Psoas muscle (tissue), 8 donors: ENCODE measurements around the gene OR2S2. TPM values are rescaled to one million over a fixed set of nuclear protein-coding genes. Genes with fewer than 3 reads are reported as not detected.
"Not testable (repeated sequence)": the region's sequence is repeated elsewhere in the genome, so short reads cannot be mapped to it uniquely, and the experiment has no call there.

Experiments
- ATAC-seq, 4 donors: fragments of 200-7000 bp; cut with Tn5 transposase; one replicate each; pipeline ENCODE4 v1.9.1; 2020; ENCODE audit warnings: moderate library complexity in 3 of 4, mild to moderate bottlenecking in 2 of 4
- DNase-seq, 2 donors: peaks; one replicate each; pipeline ENCODE4 v3.0.0-alpha.2; 2020
- H3K27ac ChIP-seq: fragments of 200-600 bp; one replicate; pipeline ENCODE4 v1.8.0; 2022
- H3K27me3 ChIP-seq, 3 donors: fragments of 200-600 bp in 1 of 3; one replicate each; pipeline versions ENCODE4 v1.6.1 to v1.8.0; 2013 to 2022; ENCODE audit warnings: low read length in 2 of 3, mild to moderate bottlenecking in 2 of 3, moderate library complexity in 1 of 3; ENCODE audit not compliant: insufficient read depth in 3 of 3
- H3K36me3 ChIP-seq, 2 donors: fragments of 200-600 bp in 1 of 2; one replicate each; pipeline versions ENCODE4 v1.6.1 to v1.8.0; 2013 to 2022; ENCODE audit warnings: low read depth in 1 of 2, mild to moderate bottlenecking in 1 of 2, moderate library complexity in 1 of 2; ENCODE audit not compliant: insufficient read depth in 1 of 2
- H3K4me1 ChIP-seq: fragments of 200-600 bp; one replicate; pipeline ENCODE4 v1.8.0; 2022
- H3K4me3 ChIP-seq: fragments of 200-600 bp; one replicate; pipeline ENCODE4 v1.8.0; 2022; ENCODE audit warnings: mild to moderate bottlenecking
- H3K9me3 ChIP-seq: fragments of 200-600 bp; one replicate; pipeline ENCODE4 v1.8.0; 2022
- WGBS, 3 donors: extraction: QIAGEN DNeasy Blood & Tissue Kit; methylation state at CpG; one replicate each; pipeline versions ENCODE4 v1.1.6 to v1.1.7; 2013; 5-methylcytosine and 5-hydroxymethylcytosine counted together
- intact Hi-C, 2 donors: fragments of 100-400 bp; cut with DNase I; formaldehyde crosslinking; loops; one replicate each; pipeline versions ENCODE4 v1.11.0 to v1.14.2; 2022
- polyA plus RNA-seq, 3 donors: library from polyadenylated mRNA; stranded (reverse); fragments of 200-250 nt; gene quantifications; one replicate each; pipeline ENCODE4 v1.2.3, GENCODE V29; 2013
- total RNA-seq, 4 donors: library from RNA; stranded (reverse); fragmentation: NEBNext Ultra II Directional in 2 of 4; extraction: Animal tissue kit (Norgen Biotek cat#: 25700) in 2 of 4; gene quantifications; one replicate each; pipeline versions ENCODE4 v1.2.1 to v1.2.4, GENCODE V29; 2021 to 2023
- TF ChIP-seq, protein P1 (sequence below): fragments of 200-600 bp; IDR thresholded peaks from one replicate; pipeline ENCODE4 v1.8.0; 2022; ENCODE audit warnings: antibody characterized with exemption
- donor health status: healthy with polysubstance abuse.
- donor health status: DM: no; HTN: no; CAD: no; lungs with moderate emphysema.
- donor health status: Bipolar disorder and iron deficiency.
- donor health status: healthy.
- donor health status: DM: yes; HTN: yes; CAD: no.
- donor health status: DM: no; HTN: no; CAD: no.
- donor health status: DM: no; HTN: no; CAD: no.
- donor health status: DM: yes; HTN: yes; CAD: no.

Gene OR2S2
- total and polyA plus RNA-seq, 7 donors = not detected

- DNase-seq (no peak), ATAC-seq (no peak)
- no peak overlapping the region for H3K4me3 ChIP-seq
- intact Hi-C loops = no loop called here
- no peak overlapping the region for H3K27ac ChIP-seq
- H3K9me3 ChIP-seq = peaks cover 10% of the 10 kb centered on the region
- TF ChIP-seq, protein P1, sequence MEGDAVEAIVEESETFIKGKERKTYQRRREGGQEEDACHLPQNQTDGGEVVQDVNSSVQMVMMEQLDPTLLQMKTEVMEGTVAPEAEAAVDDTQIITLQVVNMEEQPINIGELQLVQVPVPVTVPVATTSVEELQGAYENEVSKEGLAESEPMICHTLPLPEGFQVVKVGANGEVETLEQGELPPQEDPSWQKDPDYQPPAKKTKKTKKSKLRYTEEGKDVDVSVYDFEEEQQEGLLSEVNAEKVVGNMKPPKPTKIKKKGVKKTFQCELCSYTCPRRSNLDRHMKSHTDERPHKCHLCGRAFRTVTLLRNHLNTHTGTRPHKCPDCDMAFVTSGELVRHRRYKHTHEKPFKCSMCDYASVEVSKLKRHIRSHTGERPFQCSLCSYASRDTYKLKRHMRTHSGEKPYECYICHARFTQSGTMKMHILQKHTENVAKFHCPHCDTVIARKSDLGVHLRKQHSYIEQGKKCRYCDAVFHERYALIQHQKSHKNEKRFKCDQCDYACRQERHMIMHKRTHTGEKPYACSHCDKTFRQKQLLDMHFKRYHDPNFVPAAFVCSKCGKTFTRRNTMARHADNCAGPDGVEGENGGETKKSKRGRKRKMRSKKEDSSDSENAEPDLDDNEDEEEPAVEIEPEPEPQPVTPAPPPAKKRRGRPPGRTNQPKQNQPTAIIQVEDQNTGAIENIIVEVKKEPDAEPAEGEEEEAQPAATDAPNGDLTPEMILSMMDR = no peak
- H3K36me3 ChIP-seq = no peaks in the 10 kb centered on the region
- H3K4me1 ChIP-seq = no peaks in the 10 kb centered on the region
- H3K27me3 ChIP-seq = peaks cover 0 to 2% (median 0%) of the 10 kb centered on the region in 3 donors
- 72 to 96% (median 78%) methylated on average over 1 of the region's 1 CpG for WGBS, 3 donors
Observed at GRCh38 chr9:35998333-35998732, 40.4 kb upstream of the OR2S2 start.

GRCh38 chr9:35997016-35997415, 39.1 kb upstream of the OR2S2 start:
- H3K4me1 ChIP-seq, H3K36me3 ChIP-seq, intact Hi-C loops, H3K4me3 ChIP-seq, H3K27me3 ChIP-seq, DNase-seq: not testable (repeated sequence)
- Histone ChIP-seq H3K27ac (peak overlapping the region; percentile 63), H3K9me3 (peaks cover 10% of the 10 kb centered on the region)
- WGBS, 3 donors = 75 to 79% (median 78%) methylated on average over 4 of the region's 4 CpGs
- peak in 3 of 4 donors; percentile 41 to 70 (median 43) for ATAC-seq

DNA sequence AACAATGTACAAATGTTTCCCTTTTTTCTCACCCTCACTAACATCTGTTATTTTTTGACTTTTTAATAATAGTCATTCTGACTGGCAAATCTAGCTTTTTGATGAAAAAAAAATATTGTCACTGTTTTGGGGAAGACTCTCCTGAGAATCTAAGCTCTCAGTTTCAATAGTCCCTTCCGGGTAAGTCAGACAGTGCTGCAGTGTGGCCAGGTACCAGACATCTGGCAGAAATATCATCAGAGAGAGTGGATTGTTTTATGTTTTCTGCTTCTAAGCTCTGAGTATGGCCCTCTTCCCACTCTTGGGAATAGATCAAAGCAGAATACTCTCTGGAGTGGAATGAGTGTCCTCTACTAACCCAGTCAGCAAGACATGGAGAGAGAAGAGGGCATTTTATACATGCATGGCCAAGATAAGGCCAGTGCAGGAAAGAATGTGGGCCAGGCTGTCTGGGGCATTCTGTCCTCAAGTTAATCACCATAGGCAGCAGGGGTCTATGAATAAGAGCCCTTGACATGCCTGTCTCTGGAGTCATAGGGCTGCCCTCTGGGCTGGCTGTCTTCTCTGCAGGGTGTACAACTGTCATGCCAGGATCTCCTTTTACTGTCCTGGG, 38.5 kb upstream of the OR2S2 start:
- H3K27me3 ChIP-seq = peaks cover 0 to 2% (median 0%) of the 10 kb centered on the region in 3 donors
- intact Hi-C loops = no loop called here
- no peak overlapping the region for H3K4me3 ChIP-seq
- no peaks in the 10 kb centered on the region for H3K4me1 ChIP-seq
- TF ChIP-seq, protein P1 = no peak
- peak overlapping the region; percentile 63 for H3K27ac ChIP-seq
- DNase-seq (no peak), ATAC-seq (peak in 3 of 4 donors; percentile 77 to 96 (median 92))
- WGBS, 3 donors = 39 to 48% (median 41%) methylated on average over 1 of the region's 1 CpG
- H3K36me3 ChIP-seq = no peaks in the 10 kb centered on the region
- peaks cover 10% of the 10 kb centered on the region for H3K9me3 ChIP-seq

DNA sequence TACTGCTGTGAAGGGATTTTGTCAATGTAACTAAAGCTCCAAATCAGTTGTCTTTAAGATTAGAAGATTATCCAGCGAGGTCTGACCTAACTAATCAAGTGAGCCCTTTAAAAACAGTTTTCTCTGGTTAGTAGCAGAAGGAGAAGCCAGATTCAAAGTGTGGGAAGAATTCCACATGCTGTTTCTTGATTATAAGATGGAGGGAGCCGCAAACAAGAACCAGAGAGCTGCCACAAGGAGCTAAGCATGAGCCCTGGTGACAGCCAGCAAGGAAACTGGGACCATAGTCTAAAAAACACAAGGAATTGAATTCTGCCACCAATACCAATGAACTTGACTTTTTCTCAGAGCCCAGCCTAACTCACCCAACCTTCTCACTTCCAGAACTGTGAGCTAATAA, 37.0 kb upstream of the OR2S2 start:
- no peaks in the 10 kb centered on the region for H3K36me3 ChIP-seq
- no peak overlapping the region for H3K27ac ChIP-seq
- H3K27me3 ChIP-seq = peaks cover 0 to 2% (median 0%) of the 10 kb centered on the region in 3 donors
- no peaks in the 10 kb centered on the region for H3K4me1 ChIP-seq
- DNase-seq (no peak), ATAC-seq (no peak)
- TF ChIP-seq, protein P1 = no peak
- intact Hi-C loops = no loop called here
- H3K4me3 ChIP-seq = no peak overlapping the region
- 64 to 81% (median 69%) methylated on average over 2 of the region's 2 CpGs for WGBS, 3 donors
- H3K9me3 ChIP-seq = peaks cover 10% of the 10 kb centered on the region

DNA sequence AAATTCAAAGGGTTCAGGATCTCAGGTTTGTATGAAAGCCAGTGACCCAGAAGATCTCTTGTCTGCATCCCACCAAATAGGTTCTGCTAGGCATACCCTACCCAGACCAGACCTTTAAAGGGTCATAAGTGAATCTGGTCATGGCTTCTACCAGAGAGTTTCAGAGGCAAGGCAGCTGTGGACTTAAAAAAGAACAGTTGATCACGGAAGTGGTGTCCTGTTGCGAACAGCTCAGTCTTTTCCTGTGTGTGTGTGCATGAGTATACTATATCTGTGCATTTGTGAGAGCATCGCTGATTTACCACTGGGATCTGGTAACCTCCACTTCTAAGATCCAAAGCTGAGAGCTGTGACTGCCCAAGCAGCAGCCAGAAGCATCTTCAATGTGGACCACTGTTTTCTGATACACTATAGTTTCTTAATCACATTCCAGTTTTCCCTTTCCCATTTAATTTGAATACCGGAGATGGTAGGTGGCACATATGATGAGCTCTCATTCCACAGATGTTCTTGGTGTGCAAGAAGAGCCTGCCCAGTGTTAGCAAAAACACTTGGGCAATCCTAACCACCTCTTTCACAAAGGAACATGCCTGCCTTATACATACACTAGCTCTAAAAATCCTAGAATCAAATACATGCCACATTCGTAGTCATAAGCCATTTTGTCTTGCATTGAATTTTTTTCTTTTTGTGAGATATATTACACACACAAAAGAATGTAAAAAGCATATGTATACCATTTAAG, 36.2 kb upstream of the OR2S2 start:
- ATAC-seq (no peak), DNase-seq (no peak)
- no peaks in the 10 kb centered on the region for H3K27me3 ChIP-seq
- H3K4me3 ChIP-seq = no peak overlapping the region
- 50 to 60% (median 56%) methylated on average over 5 of the region's 5 CpGs for WGBS, 3 donors
- H3K9me3 ChIP-seq = peaks cover 10% of the 10 kb centered on the region
- no peaks in the 10 kb centered on the region for H3K4me1 ChIP-seq
- H3K36me3 ChIP-seq = no peaks in the 10 kb centered on the region
- intact Hi-C loops = no loop called here
- TF ChIP-seq, protein P1 = no peak
- peak overlapping the region; percentile 53 for H3K27ac ChIP-seq

- H3K27me3 ChIP-seq, DNase-seq, intact Hi-C loops, H3K4me3 ChIP-seq, ATAC-seq, H3K9me3 ChIP-seq, H3K27ac ChIP-seq, H3K36me3 ChIP-seq, H3K4me1 ChIP-seq: not testable (repeated sequence)
- WGBS, 3 donors = 86 to 95% (median 92%) methylated on average over 3 of the region's 3 CpGs
Observed at GRCh38 chr9:35993136-35993535, 35.2 kb upstream of the OR2S2 start.
